SKM-1 treated with dmso at 0.1 percent for 144 hours (cell line): ENCODE results near the gene NDUFAF5.
"Not testable (repeated sequence)": the region's sequence is repeated elsewhere in the genome, so short reads cannot be mapped to it uniquely, and the experiment has no call there.

Experiments used
- DNase-seq: peaks from one replicate; lab custom pipeline; 2025; ENCODE audit not compliant: unreplicated experiment; lab: John Stamatoyannopoulos, UW

NDUFAF5 gene, protein sequence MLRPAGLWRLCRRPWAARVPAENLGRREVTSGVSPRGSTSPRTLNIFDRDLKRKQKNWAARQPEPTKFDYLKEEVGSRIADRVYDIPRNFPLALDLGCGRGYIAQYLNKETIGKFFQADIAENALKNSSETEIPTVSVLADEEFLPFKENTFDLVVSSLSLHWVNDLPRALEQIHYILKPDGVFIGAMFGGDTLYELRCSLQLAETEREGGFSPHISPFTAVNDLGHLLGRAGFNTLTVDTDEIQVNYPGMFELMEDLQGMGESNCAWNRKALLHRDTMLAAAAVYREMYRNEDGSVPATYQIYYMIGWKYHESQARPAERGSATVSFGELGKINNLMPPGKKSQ

DNA sequence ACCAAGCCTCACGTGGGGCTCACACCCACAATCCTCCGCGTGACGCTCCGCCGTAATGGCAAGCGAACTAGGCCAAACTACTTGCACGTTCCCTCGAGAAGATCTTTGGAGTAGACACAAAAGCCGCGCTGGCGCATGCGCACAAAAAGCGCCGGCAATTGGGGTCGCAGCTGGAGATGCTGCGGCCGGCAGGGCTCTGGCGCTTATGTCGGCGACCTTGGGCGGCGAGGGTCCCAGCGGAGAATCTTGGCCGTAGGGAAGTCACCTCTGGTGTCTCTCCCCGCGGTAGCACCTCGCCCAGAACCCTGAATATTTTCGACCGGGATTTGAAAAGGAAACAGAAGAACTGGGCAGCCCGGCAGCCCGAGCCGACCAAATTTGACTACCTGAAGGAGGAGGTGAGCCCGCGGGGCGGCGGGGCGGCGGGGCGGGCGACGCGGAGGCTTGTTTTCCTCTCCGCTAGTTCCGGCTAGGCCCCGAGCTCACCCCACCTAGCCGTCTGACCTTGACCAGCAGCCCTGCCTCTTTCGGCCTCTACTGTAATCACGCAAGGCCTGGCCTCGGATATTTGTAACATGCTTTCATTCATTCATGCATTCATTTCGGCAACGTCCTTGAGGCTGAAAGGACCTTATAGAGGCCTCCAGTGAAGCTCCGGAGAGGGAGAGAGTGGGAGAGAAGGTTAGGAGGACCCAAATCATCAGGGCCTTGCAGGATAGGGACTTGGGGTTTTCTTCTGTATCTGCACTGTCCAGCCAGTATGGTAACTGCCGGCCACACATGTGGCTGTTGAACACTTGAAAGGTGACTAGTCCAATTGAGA lies at the start of gene NDUFAF5, which contains the start of gene ESF1:
Gene NDUFAF5 (plus strand): TSS at position 136 of the 823 bp plus-strand sequence. CDS start 41 bp downstream, at position 177.
Gene ESF1 (minus strand): TSS at position 27 of the 823 bp plus-strand sequence. CDS start 1,779 bp downstream, outside the sequence.
- peak; percentile 83 for DNase-seq

DNA sequence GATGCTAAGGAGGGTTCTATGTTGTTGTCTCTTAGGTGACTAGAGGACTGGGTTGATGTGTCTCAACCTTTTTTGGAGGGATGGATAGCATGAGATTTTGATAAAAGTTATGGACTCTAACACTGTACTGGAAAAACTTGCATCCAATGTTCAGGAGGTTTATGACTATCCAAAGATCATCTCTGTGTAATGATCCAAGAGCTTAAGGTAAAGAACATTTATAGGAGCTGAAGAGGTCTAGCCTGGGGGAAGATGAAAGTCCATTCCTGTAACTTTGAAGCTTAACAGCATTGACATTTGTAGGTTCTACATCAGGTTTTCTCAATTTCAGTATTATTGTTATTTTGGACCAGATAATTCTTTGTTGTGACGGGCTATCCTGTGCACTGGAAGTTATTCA lies 49.0 kb upstream of the NDUFAF5 start:
- DNase-seq: no peak

DNA sequence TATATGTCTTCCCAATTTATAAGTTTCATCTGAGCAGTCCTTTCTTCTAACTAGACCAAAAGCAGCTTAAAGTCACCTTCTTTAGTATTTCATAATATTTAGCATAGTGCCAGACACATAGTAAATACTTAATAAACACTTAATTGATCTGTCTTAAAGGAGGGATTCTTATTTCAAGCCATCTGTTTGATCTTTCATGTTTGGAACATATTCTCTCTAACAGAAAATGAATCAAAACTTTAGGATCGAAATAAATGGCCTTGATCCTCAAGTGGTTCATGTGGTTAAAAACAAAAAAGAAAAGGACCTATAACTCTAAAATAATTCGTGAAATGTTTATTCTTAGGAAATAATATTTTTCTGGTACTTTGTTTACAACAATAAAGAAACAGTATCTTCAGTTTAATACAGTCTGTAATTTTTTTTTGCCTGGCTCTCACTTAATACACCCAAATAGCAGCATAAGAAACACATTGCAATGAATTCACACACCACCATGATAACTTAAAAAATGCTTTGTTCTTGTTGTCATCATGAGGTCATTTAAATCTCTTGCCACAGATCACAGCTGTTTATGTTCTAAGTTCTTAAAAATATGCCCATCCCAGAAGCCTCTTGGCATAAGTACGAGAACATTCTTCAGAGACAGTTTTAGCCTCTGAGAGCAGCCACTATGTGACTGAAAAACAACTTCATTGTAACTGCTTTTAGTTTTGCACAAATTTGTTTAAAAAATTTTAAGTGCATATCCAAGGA lies 48.2 kb upstream of the NDUFAF5 start:
- no peak for DNase-seq

DNA sequence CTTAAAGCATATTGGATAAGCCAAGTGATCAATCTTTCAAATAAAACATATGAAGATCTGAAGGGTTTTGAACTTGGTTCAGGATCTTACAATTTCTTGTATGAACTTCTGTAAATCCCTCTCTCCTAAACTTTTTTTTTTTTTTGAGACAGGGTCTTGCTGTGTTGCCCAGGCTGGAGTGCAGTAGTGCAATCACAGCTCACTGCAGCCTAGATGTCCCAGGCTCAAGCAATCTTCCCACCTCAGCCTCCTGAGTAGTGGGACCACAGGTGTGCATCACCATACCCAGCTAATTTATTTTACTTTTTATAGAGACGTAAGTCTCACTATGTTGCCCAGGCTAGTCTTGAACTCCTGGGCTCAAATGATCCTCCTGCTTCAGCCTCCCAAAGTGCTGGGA lies 46.6 kb upstream of the NDUFAF5 start:
- DNase-seq: not testable (repeated sequence)

DNA sequence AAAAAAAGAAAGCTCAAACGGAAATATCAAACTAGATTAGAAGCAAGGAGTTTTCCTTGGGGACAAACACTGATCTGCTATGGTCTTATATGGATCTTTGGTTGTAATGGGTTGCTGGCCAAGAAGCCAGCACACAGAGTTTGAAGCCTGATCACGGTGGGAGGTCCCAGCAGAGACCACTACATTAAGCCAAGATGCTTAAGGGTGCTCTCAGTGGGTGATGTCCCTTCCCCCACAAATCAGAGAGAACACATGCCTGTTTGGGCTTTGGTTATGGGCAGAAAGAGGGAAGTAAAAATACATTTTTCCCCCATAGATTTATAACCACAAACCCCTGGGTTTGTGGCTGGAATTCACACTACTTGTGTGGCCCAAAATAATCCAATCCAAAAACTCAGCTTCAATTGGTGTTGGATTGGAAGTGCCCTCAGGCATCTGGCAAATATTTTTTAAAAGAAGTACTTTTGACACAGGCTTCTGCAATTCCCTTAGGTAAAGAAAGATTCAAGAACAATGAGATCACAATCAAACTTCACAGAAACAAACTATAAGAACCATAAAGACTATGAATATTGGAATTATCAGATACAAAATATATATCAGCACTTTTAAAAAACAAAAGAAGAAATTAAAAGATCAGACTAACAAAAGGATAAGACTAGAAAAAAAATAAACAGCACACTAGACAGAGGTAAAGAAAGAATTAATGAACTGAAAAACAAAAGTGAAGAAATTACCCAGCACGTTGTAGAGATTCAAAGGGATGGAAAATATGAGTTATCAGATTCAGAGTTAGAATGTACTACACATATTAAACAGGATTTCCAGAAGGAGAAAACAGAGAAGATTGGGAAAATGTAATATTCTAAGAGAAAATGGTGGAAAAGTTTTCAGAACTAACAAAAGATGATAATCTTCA lies 44.8 kb upstream of the NDUFAF5 start:
- DNase-seq: no peak

DNA sequence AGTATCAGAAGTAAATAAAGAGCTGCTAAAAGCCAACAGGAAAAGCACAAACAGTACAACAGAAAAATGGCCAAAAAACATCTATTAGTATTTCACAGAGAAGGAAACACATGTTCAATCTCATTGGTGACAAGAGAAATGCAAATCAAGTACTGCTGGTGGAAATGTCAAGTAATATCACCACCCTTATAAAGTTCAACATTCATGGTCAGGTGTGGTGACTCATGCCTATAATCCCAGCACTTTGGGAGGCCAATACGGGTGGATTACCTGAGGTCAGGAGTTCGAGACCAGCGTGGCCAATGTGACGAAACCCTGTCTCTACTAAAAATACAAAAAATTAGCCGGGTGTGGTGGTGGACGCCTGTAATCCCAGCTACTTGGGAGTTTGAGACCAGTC lies 42.9 kb upstream of the NDUFAF5 start:
- DNase-seq: no peak

DNA sequence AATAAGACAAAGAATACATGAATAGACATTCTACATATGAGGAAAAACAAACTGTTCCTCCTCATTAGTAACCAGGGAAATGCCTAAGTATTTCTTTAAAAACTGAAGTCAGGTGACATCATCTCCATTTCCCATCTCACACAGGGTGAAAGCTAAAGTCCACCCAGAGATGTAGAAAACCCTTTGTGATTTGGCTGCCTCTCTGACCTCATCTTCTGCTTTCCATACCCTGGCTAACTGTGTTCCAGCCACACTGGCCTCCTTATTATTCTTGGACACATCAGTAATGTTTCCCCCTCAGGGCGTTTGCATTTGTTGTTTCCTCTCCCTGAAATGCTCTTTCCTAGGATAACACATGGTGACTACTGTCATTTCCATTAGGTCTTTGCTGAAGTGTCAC lies 40.5 kb upstream of the NDUFAF5 start:
- DNase-seq: no peak

DNA sequence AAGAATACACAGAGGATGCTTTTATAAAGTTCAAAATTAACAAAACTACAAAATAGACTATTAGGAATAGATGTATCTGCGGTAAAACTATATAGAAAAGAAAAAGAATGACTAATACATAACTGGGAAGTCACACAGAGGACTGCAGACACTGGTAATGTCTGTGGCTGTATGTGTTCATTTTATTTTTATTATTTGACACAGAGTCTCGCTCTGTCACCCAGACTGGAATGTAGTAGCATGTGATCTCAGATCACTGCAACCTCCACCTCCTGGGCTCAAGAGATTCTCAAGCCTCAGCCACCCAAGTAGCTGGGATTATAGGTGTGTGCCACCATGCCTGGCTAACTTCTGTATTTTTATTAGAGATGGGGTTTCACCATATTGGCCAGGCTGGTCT lies 39.0 kb upstream of the NDUFAF5 start:
- no peak for DNase-seq

DNA sequence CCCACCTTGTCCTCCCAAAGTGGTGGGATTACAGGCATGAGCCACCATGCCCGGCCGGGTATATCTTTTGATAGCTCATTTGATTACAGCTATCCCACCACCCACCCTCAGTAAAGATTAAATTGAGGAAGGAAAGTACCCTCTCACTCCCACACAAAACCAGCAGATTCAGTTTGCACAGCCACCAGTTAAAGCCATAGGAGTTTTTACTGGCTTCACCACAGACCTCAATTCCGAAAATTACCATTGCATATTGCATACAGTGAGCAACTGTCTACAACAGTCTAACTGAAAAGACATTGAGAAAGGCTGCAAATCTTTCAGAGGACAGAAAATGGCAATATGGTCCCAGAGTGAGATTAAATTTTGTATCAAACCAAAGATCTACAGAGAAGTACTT lies 35.0 kb upstream of the NDUFAF5 start:
- no peak for DNase-seq

DNA sequence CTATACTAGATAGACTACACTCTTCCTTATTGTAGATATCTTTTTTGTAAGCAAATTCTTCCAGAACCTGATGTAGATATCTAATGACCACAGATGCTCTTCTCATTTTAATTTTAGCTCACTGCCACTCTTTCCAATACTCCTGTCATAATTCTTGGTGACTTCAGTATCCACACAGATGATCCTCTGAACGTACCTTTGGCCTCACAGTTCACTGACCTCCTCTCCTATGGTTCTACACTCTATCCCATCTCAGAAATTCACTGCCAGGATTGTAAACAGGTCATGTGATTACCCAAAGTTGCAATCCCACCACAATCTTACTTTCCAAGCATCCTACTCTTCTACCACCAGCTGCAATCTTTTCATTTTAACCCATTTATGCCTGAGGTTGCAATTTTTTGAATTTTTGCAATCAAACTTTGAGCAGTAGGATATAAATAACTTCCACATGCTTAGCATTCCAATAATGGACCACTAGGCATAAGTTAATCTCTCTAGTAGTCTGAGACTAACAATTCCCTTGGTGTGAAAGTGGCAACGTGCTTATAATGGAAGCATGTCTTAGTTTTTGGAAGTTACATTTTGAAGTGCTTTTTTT lies 31.3 kb upstream of the NDUFAF5 start:
- DNase-seq: no peak

DNA sequence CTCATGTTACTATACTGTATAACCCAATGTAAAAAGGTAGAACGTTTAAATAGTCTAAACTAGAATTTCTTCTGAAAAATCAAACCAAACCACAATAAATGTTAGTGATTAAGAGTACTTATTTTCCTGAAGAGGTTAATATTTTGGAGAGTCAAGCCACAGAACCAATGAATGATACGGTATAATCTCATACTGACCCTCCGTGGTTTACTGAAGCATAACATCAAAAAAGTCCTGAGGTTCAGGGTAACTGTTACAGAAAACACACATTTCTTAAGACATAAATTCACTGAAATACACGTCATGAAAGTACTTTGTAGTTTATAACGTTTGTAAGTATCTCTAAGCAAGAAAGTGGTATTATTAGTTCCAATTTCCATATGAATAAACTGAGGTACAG lies 29.0 kb upstream of the NDUFAF5 start:
- DNase-seq: no peak

DNA sequence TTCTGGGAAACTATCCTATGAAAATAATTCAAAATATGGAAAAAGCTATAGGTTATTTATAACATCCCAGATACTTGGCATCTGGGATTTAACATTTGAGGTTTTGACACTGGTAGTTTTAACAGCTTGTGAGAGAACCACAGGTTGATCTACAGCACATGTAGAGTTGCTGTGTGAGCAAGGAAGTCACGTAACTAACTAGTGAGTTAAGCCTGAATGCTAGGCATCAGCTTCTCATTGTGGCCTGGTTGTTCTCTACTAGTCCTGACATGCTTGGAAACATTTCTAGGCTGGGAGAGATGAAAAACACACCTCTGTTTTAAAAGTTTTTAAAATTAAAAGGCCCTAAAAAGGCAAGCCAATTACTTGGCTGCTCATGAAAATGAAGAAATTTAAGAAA lies 28.3 kb upstream of the NDUFAF5 start:
- no peak for DNase-seq

DNA sequence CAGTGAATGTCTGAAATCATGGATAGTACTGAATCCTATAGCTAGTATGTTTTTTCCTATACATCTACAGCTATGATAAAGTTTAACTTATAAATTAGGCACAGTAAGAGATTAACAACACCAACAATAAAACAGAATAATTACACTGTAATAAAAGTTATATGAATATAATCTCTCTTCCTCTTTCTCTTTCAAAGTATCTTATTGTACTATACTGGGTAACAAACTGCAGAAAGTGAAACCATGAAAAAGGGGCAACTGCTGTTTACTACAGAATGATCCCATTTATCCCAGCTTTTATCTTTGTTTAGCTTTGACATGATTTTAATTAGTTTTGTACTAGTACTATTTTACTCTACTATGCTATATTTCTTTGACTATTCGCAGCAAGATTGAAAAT lies 25.9 kb upstream of the NDUFAF5 start:
- DNase-seq: no peak

DNA sequence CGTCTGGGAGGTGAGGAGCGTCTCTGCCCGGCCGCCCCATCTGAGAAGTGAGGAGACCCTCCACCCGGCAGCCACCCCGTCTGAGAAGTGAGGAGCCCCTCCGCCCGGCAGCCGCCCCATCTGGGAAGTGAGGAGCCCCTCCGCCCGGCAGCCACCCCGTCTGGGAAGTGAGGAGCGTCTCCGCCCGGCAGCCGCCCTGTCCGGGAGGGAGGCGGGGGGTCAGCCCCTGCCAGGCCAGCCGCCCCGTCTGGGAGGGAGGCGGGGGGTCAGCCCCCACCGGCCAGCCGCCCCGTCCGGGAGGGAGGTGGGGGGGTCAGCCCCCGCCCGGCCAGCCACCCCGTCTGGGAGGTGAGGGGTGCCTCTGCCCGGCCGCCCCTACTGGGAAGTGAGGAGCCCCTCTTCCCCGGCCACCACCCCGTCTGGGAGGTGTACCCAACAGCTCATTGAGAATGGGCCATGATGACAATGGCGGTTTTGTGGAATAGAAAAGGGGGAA lies 24.3 kb upstream of the NDUFAF5 start:
- DNase-seq: not testable (repeated sequence)

DNA sequence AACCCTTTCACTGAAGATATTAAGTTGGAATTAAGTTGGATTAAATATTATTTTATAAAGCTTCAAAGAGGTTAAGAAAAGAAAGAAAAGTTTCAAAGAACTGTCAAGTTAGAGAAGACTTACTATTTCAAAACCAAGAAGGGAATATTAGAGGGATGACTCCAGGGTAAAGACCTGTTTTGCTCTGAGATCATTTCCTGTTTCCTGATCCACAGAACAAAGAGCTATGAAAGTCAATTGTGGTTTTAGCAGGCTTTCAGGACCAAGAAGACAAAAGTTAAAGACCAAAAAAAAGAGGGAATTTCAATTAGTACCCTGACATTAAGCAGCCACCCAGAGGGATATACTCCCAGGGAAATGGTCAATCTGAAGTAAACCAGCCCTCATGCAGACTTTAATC lies 19.5 kb upstream of the NDUFAF5 start:
- no peak for DNase-seq

DNA sequence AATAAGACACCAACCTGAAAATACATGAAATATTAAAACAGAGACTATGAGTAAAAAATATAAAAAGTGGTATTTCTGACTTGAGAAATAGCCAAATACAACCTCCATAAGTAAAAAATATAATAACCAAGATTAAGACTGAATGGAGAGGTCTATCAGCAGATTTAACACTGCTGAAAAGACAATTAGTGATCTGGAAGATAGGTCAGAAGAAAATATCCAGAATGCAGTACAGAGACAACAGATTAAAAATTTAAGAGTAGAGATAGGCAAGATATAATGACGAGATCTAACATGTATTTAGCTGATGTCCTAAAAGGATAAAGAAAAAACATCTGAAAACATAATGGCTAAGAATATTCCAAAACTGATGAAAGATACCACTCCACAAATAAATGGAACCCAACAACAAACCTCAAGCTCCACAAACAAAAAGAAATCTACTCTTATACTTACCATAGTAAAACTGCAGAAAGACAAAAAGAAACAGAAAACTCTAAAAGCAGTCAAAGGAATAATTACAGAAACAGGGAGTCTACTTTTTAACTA lies 18.9 kb upstream of the NDUFAF5 start:
- no peak for DNase-seq

DNA sequence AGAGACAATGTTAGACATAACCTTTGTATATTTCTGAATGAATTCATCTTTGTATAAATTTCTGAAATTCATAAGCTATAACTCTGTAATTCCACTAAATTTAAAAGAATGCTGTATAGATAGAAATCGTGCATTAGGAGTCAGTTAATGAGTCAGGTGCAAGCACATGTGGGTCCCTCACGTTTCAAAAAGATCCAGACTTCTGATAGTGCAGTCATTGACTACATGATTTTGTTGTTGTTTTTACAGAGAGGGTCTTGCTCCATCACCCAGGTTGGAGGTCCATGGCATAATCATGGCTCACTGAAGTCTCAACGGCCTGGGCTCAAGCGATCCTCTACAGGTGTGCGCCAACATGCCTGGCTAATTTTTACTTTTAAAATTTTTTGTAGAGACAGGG lies 14.7 kb upstream of the NDUFAF5 start:
- DNase-seq: no peak

DNA sequence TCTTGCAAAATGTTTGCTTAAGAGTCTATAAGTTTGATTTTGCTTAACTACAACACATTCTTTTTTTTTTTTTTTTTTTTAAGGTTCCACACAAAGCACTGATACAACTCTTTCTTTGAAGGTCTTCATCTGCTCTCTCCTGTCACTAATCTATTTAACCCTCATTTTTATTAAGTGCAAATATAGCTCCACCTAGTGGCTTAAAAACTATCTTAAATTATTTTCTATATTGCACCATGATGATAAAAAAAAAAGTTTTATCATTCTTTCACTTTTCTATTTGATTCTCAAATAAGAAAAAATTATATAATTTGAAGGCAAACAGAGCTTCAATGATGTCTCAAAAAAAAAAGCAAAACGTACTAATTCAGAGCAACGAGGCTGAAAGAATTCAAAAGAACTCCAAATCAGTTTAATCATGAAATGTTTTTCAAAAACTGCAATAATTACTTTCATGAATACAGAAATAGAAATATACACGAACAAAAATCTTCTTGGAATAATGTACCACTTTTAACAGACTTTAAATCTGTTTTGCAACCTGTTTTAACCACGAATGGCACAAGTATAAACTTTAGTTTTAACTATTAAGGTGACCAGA lies 12.9 kb upstream of the NDUFAF5 start:
- DNase-seq: peak; percentile 0

DNA sequence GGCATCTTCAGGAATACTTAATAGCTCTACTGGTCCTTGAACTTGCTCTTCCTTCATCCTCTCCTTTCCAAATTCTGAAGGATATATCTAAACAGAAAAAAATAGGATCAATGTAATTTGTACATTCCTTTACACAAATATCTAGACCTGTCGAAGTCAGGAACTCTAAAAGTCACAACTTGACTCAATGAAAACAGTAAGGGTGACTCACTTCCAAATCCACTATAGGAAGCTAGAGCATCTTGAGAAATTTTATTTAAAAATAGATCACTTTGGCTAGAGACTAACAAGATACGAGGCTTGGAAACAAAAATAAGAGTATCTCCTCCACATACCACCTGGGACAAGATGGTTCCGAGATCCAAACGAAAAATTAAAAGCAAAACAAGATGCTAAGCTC lies 12.3 kb upstream of the NDUFAF5 start:
- no peak for DNase-seq
